NCI-H524 (cell line): ENCODE results near the gene CCDC89.
A peak's percentile ranks its signal among the peaks of the same experiment; 100 is the strongest.
"Not testable (repeated sequence)": the region's sequence is repeated elsewhere in the genome, so short reads cannot be mapped to it uniquely, and the experiment has no call there.

ENCODE experiments used
- DNase-seq, 2 experiments: peaks; one replicate each; lab custom pipeline; 2025; lab: John Stamatoyannopoulos, UW

CCDC89 gene

DNA sequence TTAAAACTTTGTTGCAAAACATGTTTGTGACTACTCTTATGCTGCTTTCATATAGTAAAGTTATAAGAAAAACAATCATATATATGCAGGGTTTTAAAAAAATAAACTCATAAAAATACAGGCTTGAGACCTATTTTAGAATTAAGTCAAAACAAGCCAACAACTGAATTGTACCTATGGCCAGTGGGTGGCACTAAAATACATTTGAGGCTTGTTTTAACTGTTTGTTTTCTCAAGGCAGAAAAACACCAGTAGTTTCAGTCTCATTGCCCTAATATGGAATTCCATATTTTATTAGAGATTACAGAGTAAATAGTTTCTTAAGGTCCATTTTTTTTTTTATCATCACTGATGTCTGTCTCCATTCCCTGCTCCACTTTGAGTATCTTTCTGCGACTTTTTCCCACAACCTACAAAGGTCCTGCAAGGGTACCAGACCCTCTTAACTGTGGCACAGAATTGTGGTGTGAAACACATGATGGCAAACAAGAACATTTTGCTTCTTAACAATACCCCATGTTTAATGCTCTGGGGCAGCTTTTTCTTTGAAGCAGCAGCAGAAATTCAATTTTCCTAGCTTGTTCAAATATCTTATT lies 8.5 kb upstream of the CCDC89 start:
- DNase-seq: peak in 1 of 2 experiments; percentile 23

DNA sequence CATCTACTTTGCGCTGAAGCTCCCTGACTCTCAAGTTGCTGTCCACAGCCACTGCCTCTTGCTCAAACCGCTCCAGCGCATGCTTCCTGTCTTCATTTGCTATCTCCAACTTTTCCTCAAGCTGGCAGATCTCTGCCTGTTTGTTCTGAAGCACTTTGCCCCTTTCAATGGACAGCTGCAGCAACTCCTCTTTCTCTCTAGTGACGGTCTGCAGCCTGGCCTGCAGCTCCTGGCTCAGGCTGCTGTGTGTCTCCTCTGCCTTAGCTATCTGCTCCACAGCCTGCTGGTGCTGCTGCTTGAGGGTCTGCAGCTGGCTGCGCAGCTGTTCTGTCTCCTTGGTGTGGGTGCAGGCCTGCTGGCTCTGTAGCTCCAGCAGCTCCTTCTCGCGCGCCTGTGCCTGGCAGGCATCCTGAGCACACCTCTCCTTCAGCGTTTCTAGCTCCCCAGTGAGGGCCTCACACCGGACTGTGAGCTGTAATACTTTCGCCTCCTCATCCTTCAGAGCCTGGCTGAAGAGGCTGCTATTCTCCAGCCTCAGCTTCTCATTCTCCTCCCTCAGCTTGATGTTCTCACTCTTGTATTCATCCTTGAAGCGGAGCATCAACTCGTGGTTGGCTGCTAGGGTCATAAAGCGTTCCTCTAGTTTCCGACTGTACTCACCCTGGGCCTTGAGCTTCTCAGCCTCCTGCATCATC lies 723 bp downstream of the CCDC89 start:
- DNase-seq: peak; percentile 44 to 84

DNA sequence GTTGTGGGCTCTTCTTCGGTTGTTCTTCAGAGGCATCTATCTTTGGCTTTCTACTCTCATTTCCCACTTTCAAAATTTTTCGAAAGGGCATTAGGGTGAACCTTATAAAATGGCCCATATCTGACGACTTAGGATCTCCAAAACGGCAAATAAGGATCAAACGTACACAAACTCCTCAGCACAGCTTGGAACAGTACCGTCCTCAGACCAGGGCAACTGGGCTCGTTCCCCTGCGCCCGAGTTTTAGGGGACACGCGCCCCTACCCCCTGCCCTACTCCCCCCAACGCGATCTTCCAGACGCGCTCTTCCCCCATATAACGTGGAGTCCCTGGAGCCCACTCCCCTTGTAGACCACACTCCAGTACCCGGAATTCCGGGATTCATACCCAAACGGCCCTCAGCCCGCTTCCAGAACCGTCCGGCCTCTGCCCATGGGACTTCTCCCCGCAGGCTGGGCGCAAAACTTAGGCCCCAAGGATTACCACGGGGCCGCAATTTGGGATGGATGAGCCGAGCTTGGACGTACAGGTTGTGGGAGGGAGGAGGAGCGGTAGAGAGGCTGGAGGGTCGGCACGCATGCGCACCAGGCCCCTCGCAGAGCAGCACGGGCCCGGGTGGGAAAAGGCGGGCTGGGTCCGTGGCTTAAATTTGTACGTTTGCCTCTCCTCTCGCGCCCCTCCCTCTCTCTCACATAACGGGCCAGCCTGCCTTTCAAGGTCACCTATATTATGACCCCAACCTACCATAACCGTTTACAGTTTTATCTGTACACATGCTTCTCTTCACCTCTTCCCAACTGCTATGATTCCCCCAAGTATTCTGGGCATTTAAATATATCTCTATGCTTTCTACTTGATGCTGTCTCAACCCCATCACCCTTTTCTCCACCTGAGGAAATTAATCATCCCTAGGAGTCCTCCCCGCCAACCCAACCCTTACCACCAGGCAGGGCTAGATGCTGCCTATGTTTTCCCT lies 3.4 kb downstream of the CCDC89 start:
- DNase-seq: peak; percentile 70 to 74

DNA sequence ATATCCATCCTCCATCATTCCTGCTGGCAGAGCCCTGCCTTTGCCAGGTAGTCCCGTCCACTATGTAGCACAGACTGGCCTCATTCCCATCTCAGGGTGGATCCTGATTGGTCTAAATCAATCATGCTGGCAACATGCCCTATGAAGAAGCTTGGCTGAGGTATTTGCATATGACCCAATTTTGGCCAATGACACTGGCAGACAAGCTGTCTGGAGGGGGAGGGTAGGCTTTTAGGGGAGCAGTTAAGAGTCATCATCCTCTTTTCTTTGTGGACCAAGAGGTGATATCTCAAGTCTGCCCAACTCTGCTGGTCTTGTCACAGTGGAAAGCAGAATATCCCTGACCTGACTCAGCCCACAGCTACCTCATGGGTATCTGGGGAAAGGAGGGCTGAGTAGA lies 5.1 kb downstream of the CCDC89 start:
- DNase-seq: no peak

DNA sequence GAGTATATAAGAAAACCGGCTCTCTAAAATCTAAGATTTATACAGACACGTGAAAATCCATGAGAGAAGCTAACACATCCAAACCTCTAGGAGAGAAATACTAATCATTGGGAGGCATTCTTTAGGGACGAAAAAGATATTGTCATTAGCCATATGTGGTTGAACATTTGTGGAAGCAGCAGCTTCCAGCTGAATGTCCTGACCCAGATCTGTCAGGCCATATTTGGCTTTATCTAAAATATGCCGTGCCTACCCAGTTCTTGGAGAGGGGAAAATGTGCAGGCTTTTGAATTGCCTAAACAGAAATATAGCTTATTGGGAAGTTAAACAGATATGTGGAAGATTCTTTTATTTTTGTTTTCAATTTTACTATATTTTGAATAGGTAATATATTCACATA lies 6.4 kb downstream of the CCDC89 start:
- no peak for DNase-seq

DNA sequence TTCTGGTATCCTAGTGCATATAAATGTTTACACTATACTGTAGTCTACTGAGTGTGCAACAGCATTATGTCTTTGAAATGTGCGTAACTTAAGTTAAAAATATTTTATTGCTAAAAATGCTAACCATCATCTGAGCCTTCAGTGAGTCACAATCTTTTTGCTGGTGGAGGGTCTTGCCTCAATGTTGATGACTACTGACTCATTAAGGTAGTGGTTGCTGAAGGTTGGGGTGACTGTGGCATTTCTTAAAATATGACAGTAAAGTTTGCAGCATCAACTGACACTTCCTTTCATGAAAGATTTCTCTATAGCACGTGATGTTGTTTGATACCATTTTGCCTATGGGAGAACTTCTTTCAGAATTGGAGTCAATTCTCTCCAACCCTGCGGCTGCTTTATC lies 12.6 kb downstream of the CCDC89 start:
- no peak for DNase-seq

DNA sequence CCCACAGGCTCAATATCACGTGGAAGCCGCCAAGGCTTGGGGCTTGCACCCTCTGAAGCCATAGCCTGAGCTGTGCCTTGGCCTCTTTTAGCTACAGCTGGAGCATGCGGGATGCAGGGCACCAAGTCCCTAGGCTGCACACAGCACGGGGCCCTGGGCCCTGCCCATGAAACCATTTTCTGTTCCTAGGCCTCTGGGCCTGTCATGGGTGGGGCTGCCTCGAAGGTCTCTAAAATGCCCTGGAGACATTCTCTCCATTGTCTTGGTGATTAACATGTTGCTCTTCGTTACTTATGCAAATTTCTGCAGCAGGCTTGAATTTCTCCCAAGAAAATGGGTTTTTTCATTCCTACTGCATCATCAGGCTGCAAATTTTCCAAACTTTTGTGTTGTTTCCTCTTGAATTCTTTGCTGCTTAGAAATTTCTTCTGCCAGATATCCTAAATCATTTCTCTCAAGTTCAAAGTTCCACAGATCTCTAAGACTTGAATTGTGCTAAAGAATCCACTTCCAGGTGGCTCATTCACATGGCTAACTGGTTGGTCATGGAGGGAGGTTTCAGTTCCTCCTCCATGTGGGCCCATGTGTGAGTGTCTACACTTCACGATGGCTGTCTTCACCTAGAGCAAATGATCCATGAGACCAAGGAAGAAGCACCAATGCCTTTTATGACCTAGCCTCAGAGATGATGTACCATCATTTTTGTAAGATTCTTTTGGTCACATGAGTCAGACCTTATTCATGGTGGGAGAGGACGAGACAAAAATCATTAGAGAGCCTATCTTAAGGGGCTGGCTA lies 13.7 kb downstream of the CCDC89 start:
- DNase-seq: no peak

DNA sequence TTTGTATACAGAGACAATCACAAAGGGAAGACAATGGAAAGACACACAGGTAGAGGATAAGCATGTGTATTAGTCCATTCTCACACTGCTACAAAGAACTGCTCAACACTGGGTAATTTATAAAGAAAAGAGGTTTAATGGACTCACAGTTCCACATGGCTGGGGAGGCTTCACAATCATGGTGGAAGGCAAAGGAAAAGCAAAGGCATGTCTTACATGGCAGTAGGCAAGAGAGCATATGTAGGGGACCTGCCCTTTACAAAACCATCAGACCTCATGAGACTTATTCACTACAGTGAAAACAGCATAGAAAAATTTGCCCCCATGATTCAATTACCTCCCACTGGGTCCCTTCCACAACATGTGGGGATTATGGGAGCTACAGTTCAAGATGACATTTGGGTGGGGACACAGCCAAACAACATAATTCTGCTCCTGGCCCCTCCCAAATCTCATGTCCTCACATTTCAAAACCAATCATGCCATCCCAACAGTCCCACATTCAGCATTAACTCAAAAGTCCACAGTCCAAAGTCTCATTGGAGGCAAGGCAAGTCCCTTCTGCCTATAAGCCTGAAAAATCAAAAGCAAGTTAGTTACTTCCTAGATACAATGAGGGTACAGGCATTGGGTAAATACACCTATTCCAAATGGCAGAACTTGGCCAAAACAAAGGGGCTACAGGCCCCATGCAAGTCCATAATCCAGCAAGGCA lies 14.9 kb downstream of the CCDC89 start:
- DNase-seq: not testable (repeated sequence)

DNA sequence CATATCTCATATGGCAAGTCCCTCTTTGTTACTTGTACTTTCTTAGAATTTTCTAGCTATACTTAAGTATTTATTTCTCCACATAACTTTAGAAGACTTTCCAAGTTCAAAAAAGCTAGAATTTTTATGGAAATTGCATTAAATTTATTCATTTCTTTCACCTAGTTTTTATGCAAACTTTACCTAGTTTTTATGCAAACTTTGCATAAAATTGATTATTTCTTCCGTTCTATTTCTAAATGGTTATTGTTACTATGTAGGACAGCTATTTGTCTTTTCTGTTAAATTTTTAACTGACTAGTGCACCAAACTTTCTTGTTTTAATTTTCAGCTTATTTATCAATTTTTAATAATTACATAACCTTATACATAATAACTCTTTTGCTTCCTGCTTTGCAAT lies 17.8 kb downstream of the CCDC89 start:
- DNase-seq: no peak

DNA sequence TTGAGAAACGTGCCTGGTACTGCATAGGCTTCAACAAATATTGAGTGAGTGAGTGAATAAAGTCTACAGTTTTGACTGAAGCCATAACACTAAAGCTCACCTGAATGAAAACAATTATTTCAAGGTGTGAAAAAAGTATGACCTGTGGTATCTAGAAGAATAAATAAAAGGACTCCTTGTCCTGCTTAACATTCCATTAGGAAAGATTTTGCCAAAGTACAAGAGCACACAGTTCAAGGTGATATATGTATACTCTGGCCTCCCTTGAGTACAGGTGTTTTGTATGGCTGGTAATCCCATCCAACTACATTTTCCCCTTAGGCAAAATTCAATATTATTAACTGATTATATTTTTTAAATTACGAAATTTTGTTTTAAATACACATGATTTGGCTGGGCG lies 19.3 kb downstream of the CCDC89 start:
- no peak for DNase-seq

DNA sequence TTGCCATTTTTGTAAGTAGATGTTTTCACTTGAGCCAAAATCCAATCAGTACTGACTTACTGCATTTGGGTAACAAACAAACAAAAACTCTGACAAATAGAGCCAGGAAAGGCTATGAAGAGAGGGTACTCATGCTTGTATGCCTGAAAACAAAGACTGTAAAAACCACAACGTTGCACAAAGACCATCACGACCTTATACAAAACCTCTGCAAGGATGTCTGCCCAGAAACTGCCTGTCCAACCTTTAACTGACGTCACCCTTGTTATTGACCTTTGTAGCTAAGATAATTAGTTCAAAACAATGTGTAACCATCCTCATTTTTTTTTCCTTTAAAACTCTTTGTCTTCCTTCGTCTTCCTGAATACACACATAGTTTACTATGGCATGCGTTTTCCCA lies 20.3 kb downstream of the CCDC89 start:
- DNase-seq: no peak

DNA sequence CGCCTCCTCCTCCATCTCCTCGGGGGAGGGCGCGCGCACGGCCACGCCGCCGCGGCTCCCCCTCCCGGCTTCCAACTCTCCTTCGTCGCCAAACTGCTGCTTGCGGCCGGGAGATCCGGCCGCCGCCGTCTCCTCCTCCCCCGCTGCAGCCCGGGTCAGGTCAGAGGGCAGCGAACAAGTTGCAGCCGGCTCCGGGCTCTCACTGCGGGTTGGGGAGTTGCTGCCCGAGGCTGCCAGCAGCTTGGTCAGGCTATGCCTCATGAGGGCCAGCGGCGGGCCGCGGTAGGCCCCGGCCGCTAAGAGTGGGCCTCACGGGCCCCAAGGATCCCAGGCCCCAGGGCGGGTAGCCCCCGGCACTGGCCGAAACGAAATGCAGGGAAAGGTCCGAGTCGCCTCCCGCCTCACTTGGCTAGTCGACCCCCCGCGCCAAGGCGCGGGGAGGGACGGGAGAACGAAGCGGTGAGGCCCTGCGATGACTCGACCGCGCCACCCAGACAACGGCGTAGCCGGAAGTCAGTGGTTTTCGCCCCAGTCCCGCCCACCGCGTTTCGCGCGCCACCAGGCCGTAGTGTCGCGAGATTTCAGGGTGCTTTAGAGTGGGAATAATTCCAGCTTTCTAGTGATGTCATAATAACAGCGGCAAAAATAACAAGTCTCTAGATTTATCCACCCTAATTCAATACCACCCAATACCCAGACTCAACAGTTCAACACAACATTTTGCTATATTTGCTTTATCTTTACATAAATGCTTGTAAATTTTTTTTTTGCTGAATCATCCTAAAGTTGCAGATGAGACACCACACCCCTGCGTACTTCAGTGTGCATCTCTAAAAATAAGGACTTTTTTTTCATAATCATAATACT lies 21.1 kb downstream of the CCDC89 start, which contains the start of gene CREBZF:
TSS of gene CREBZF (minus strand) at position 515 of the 867 bp plus-strand sequence. CDS start at position 261, 254 bp downstream.
- DNase-seq: peak; percentile 81 to 92

DNA sequence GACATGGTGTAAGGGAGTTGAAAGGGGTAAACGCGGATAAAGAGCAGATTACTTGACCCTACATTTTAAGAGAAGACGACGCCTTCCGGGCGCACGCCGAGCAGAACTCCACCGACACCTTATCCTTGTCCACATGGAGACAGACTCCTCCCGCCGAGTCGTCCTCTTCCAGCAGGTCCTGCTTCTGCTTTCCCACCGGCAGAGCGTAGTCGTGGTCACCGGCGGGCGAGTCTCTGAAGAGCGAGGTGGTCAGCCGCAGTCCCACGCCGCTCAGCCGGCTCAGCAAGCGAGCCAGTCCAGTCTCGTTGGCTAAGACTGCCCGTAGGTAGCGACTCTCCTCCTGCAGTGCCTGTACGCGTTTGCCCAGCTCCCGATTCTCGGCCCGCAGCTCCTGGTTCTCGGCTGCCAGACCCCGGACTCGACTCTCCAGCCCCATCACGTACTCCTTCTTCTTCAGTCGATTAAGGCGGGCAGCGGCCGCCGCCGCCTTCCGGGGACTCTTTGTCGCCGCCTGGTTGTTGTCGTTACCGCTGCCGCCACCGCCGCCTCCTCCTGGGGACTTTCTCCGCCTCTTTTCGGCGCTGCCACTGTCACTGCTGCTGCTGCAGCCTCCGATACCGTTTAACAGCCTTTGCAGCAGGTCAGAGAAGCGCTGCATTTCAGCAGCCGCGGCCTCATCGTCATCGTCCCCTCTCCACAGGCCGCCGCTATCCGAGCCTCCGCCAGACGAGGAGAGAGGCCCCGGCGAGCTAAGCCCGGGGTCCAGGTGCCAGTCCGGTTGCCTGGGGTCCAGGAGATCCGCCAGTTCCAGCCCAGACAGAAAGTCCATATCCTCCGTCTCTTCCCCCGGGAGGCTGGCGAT lies 22.0 kb downstream of the CCDC89 start:
- DNase-seq: peak; percentile 43 to 62

DNA sequence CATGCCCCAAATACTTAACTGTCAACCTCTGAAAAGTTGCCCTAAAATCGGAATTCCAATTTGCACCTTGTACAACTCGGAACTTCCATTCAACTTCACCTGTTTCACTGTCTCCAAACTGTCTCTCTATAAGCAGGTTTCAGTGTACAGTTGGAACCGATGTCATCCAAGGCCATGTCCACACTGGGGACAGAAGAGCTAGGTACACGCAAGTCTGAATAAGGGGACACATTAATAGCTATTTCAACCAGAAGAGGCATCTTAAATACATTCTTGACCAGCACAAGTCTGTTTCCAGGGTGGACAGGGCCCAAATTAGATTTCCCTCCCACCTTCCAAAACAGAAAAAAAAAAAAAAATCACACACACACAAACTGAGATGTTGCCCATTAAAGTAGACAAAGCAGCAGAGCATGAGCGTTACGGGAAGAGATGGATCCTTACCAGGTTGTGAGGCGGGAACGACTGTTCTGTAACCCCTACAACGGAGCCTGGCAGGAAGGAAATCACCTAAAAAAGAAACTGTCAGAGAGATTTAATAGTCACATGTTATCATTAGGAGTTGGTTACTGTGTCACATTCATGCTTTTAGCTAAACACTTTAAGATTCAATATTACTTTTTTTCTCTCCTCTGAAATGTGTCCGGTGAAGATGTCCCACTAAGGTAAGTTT lies 22.8 kb downstream of the CCDC89 start:
- no peak for DNase-seq

DNA sequence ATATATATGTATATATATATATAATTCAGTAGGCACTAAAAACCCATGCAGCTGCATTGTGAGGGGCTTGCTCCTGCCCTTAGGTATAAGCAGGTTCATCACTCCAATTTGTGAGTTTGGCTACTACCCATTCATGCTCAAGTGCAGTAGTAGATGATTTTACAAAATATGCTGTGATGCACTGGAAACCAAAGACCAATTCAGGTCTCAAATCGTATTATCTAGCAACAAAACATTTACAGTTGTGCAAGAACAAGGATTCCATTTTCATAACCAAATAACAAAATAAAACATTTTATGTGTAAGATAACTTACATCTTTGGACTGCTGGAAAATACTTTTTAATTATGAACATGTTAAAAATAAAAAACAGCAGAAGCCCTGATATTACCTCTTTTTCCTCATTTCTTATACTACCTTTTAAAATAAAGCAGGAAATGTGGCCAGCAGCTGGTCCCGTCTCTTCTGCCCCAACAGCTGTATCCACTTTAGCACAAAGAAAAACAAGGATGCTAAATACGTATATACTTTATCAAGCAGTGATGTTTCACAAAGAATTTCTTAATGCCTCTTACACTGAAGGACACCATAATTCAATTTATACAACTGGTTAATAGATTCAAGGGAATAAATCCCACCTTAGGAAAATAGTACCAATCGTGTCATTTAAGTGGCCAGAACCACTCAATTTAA lies 23.9 kb downstream of the CCDC89 start:
- no peak for DNase-seq

DNA sequence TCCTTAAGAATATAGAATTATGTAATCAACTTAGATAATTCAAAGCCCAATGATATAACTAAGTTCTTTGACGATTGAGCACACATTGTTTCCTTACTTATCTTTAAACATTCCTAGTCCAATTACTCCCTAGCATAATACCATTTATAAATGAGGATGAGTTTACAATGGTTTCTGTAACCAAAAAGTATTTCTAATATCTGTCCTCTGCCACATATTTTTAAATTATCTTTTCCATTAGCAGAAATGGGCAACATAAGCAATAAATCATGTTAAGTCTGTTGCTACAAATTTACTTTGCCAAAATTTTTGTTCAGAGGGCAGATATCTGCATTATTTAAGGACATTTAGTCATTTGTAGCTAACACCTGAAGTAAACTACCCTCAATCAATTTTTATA lies 27.8 kb downstream of the CCDC89 start:
- no peak for DNase-seq

DNA sequence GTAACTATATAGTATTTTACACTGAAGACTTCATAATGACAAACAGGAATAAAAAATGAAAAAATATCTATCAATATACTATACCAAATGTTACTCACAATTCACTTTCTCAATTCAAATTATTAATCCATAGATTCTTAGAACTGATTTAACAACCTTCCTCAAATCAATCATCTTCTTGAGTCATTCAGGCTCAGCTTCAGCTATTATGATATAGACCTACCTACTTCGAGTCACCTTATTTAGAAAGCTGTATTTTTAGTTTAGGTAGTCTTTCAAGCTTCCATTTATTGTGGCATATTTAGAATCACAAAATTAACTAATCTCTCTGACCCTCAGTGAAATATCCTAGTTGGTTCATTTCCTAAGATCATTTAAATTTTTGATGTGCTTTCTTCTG lies 29.2 kb downstream of the CCDC89 start:
- no peak for DNase-seq

DNA sequence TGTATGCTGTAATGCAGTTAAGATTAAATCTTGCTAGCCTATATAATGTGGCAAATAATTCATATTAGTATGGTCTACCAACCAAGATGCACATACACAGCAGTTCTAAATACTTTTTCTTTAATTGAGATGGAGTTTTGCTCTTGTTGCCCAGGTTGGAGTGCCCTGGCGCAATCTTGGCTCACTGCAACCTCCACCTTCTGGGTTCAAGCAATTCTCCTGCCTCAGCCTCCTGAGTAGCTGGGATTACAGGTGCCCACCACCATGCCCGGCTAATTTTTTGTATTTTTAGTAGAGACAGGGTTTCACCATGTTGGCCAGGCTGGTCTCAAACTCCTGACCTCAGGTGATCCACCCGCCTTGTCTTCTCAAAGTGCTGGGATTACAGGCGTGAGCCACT lies 31.7 kb downstream of the CCDC89 start:
- not testable (repeated sequence) for DNase-seq
